HG03558 (cell line): ENCODE measurements around the gene TMX2.

ENCODE experiments used
- ATAC-seq: cut with Tn5 transposase; IDR thresholded peaks from one replicate; pipeline ENCODE4 v1.9.1; 2021; ENCODE audit warnings: moderate number of reproducible peaks; ENCODE audit not compliant: unreplicated experiment; ENCODE audit errors: extremely low read depth

TMX2 gene

DNA sequence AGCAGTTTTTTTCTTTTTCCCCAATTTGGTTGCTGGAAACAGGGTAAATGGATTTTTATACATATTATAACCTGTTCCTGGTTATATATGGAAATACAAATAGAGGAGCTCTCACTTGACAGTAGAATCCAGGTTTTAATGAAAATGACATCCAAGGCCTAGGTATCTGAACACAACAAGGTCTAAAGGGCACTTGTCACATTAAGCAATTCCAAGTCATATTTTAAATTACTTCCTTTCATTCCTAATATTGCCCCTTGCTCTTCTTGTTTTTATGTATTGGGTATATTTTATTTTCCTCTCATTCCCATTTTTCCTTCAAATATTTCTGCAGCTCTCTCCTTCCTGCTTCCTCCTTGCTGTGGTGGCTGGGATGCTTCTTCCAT, 76.3 kb downstream of the TMX2 start:
- no peak for ATAC-seq
